Measurements from ENCODE around the gene DSCAML1. TPM values are rescaled to one million over a fixed set of nuclear protein-coding genes. Genes with fewer than 3 reads are reported as not detected.

The DSCAML1 gene
- total RNA-seq, 1 donor from 2014 or later = 2.5 TPM

DNA sequence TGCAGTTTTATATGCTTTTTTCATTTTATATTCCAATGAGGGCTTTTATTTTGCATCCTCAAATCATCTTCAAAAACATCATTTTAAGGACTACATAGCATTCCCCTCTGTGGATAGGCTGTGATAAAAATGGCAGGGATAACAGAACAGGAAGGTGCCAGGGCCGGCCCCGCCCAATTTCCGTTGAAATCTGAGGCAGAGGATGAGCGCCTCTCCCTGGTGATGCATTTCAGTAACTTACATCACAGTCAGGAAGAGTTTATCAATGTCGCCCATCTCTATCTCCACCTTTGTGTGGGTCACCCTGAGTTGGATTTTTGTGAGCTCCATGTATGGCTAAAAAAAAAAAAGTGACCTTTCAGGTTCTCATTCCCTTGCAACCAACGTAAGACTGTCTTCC is 201.6 kb downstream of the DSCAML1 start:
- Mint-ChIP-seq H3K9me3 (no peaks in the 10 kb centered on the region), H3K36me3 (no peaks in the 10 kb centered on the region), H3K27me3 (ENCODE audit: low read depth) (peaks cover 69% of the 10 kb centered on the region), H3K4me1 (no peaks in the 10 kb centered on the region), H3K27ac (no peak overlapping the region), H3K4me3 (no peak overlapping the region)
- TF ChIP-seq, protein P1, sequence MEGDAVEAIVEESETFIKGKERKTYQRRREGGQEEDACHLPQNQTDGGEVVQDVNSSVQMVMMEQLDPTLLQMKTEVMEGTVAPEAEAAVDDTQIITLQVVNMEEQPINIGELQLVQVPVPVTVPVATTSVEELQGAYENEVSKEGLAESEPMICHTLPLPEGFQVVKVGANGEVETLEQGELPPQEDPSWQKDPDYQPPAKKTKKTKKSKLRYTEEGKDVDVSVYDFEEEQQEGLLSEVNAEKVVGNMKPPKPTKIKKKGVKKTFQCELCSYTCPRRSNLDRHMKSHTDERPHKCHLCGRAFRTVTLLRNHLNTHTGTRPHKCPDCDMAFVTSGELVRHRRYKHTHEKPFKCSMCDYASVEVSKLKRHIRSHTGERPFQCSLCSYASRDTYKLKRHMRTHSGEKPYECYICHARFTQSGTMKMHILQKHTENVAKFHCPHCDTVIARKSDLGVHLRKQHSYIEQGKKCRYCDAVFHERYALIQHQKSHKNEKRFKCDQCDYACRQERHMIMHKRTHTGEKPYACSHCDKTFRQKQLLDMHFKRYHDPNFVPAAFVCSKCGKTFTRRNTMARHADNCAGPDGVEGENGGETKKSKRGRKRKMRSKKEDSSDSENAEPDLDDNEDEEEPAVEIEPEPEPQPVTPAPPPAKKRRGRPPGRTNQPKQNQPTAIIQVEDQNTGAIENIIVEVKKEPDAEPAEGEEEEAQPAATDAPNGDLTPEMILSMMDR (IDR thresholded peaks at IDR 0.05; ENCODE audit: unreplicated experiment) = no peak
- no peak for DNase-seq (ENCODE audit: low spot score in 2 of 2, unreplicated experiment in 2 of 2)

DNA sequence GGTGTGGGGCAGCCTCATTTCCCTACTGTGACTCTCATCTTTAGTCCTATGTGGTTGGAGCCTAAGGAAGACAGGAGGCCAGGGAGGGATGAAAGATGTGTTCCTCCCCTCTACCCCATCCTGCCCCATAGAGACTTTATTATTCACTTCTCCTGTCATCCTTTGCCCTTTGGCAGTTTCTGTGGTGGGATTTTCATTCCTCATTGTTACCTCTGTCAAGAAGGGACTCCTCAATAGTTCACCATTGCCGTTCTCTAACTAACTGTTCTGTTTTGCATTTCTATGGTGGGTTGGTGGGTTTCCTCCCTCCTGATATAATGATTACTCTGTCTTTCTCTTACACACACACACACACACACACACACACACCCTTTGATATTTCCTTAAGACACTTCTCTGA is 202.3 kb downstream of the DSCAML1 start:
- TF ChIP-seq, protein P1 (IDR thresholded peaks at IDR 0.05; ENCODE audit: unreplicated experiment) = no peak
- H3K27ac Mint-ChIP-seq = no peak overlapping the region
- H3K27me3 Mint-ChIP-seq (ENCODE audit: low read depth) = peaks cover 66% of the 10 kb centered on the region

GRCh38 chr11:117593065-117593464 is 204.0 kb downstream of the DSCAML1 start:
- Mint-ChIP-seq H3K9me3 (no peaks in the 10 kb centered on the region), H3K4me3 (no peak overlapping the region), H3K36me3 (no peaks in the 10 kb centered on the region), H3K27me3 (ENCODE audit: low read depth) (peaks cover 67% of the 10 kb centered on the region), H3K4me1 (no peaks in the 10 kb centered on the region), H3K27ac (no peak overlapping the region)
- TF ChIP-seq, protein P1 (IDR thresholded peaks at IDR 0.05; ENCODE audit: unreplicated experiment) = no peak
- DNase-seq (ENCODE audit: low spot score in 2 of 2, unreplicated experiment in 2 of 2) = no peak

More for the DNA sequence above, 202.3 kb downstream of the DSCAML1 start:
- Mint-ChIP-seq H3K4me1 (no peaks in the 10 kb centered on the region), H3K4me3 (no peak overlapping the region), H3K9me3 (no peaks in the 10 kb centered on the region), H3K36me3 (no peaks in the 10 kb centered on the region)
- DNase-seq (ENCODE audit: low spot score in 2 of 2, unreplicated experiment in 2 of 2) = no peak

DNA sequence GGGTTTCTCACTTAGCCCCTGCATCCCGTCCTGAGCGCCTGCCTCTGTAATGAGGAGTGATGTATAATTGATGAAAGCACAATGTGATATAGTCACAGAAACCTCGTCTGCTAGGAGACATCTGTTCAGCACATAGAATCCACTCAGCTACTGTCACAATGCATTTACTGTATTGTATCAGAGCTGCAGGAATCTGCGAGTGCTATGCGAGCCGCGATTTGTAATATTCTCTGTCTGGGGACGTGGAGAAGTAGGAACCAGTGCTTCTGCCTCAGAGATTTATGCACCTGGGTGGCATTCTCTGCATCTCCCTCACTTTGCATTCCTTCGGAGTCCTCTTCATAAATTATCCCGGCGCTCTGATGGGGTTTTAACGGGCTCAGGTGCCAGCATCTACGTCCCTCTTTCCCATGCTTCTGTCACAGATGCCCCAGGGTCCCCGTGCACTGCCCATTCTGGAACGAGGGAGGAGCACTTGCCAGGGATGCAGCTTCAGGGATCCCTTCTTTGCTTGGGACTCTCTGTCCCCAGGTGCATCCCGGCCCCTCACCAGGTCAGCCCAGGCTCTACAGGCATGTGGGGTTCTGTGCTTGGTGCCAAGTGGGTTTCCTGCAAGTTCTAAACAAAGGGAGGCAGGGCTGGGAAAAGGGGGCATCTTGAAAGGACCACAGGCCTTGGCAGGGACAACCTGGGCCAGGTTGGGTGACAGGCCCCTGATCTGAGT is 205.5 kb downstream of the DSCAML1 start:
- DNase-seq (ENCODE audit: low spot score in 2 of 2, unreplicated experiment in 2 of 2) = no peak
- Mint-ChIP-seq H3K4me1 (no peaks in the 10 kb centered on the region), H3K4me3 (no peak overlapping the region), H3K36me3 (no peaks in the 10 kb centered on the region), H3K27me3 (ENCODE audit: low read depth) (peaks cover 77% of the 10 kb centered on the region), H3K9me3 (no peaks in the 10 kb centered on the region), H3K27ac (no peak overlapping the region)
- TF ChIP-seq, protein P1 (IDR thresholded peaks at IDR 0.05; ENCODE audit: unreplicated experiment) = no peak

DNA sequence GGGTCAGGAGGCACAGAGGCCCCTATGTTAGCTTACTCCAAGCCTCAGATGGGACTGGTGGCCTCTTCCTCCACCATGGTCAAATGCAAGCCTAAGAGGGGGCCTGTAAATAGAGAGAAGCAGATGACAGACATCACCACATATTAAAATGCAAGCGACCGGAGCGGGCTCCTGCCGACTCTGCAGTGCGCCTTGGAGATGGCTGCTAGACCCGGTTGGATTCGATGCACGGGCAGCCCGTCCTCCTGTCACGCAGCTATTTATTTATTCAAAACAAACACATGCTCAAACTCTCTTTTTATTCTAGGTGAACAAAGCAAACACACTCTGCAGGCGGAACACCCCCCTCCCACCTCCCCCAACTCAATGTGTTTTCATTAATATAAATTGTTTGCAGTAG is 208.0 kb downstream of the DSCAML1 start:
- no peak for DNase-seq (ENCODE audit: low spot score in 2 of 2, unreplicated experiment in 2 of 2)
- H3K27ac Mint-ChIP-seq = no peak overlapping the region
- H3K36me3 Mint-ChIP-seq = no peaks in the 10 kb centered on the region
- no peak overlapping the region for H3K4me3 Mint-ChIP-seq
- TF ChIP-seq, protein P1 (IDR thresholded peaks at IDR 0.05; ENCODE audit: unreplicated experiment) = no peak
- peaks cover 74% of the 10 kb centered on the region for H3K27me3 Mint-ChIP-seq (ENCODE audit: low read depth)
- no peaks in the 10 kb centered on the region for H3K9me3 Mint-ChIP-seq
- H3K4me1 Mint-ChIP-seq = no peaks in the 10 kb centered on the region
